HG03097 (cell line): ENCODE measurements around the gene IQCM.

Experiments used
- ATAC-seq: cut with Tn5 transposase; IDR thresholded peaks from one replicate; pipeline ENCODE4 v1.9.1; 2021; ENCODE audit not compliant: unreplicated experiment, low FRiP score

The IQCM gene

DNA sequence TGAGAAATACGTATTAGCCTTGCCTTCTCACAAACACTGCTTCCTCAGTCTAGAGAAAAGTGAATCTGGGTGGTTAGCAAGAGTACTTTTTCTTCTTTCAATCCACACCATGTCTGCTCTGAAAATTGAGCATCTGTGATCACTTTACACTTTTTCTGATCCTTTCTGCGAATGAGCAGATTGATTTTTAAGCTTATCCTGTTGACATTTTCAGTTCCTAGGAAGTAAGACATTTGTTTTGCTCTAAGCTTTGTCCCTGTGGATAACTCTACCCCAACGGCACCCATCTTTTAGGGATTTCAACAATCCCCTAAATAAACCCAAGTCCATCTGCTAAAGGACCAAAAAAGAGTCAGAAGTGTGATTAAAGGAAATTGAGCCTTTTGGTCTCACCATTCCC is 487.5 kb downstream of the IQCM start:
- no peak for ATAC-seq

DNA sequence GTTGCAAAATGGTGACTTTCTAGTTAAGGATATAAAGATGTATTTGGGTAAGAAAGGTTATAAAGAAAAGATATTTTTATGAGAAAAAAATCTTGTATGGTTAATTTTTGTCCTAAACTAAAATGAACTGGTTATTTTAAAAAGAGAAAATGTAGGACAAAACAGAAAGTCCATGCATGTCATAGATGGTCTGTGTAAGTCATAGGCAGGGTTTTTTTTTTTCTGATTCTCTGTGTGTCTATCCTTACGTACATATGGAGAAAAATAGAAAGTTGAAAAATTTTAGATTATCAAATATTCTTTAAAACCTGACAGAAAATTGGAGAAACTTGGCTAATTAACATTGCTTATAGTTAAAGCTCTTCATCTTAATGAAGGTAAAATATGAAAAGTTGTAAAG is 493.4 kb downstream of the IQCM start:
- ATAC-seq, result no peak

GRCh38 chr4:149321438-149321837 is 494.2 kb downstream of the IQCM start:
- no peak for ATAC-seq

DNA sequence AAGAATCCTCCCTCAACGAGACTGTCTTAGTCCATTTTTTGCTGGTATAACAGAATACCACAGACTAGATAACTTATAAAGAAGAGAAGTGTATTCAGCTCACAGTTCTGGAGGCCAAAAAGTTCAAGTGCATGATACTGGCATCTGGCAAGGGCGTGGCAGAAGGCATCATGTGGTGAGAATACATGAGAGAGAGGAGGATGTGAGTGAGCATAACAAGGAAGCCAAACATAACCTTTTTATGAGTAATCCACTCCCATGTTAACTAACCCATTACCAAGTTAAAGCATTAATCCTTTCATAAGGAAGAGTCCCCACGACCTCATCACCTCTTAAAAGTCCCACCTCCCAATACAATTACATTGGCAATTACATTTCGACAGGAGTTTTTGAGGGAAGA is 504.6 kb downstream of the IQCM start:
- no peak for ATAC-seq

- ATAC-seq, result no peak
These were observed 509.1 kb downstream of the IQCM start for GRCh38 chr4:149306537-149306936.
